HFF-Myc (cell line): ENCODE measurements around the gene ZCCHC24.

Source experiments
- DNase-seq: peaks from one replicate; pipeline ENCODE4 v3.0.0-alpha.2; 2011; ENCODE audit warnings: low read depth; ENCODE audit errors: extremely low read depth
- H3K4me3 ChIP-seq: replicated peaks from 2 replicates; pipeline ENCODE4 v1.5.1; 2011; ENCODE audit warnings: low read depth, mild to moderate bottlenecking, control low read depth, low read length
- TF ChIP-seq, protein P1 (sequence below): IDR thresholded peaks from 2 replicates; pipeline ENCODE4 v1.5.1; 2012; ENCODE audit warnings: mild to moderate bottlenecking, low read depth, low read length, control low read depth; ENCODE audit errors: missing control alignments

The ZCCHC24 gene

GRCh38 chr10:79427965-79428364 lies 17.5 kb downstream of the ZCCHC24 start:
- DNase-seq: no peak
- no peak overlapping the region for H3K4me3 ChIP-seq
- TF ChIP-seq, protein P1, sequence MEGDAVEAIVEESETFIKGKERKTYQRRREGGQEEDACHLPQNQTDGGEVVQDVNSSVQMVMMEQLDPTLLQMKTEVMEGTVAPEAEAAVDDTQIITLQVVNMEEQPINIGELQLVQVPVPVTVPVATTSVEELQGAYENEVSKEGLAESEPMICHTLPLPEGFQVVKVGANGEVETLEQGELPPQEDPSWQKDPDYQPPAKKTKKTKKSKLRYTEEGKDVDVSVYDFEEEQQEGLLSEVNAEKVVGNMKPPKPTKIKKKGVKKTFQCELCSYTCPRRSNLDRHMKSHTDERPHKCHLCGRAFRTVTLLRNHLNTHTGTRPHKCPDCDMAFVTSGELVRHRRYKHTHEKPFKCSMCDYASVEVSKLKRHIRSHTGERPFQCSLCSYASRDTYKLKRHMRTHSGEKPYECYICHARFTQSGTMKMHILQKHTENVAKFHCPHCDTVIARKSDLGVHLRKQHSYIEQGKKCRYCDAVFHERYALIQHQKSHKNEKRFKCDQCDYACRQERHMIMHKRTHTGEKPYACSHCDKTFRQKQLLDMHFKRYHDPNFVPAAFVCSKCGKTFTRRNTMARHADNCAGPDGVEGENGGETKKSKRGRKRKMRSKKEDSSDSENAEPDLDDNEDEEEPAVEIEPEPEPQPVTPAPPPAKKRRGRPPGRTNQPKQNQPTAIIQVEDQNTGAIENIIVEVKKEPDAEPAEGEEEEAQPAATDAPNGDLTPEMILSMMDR: no peak

DNA sequence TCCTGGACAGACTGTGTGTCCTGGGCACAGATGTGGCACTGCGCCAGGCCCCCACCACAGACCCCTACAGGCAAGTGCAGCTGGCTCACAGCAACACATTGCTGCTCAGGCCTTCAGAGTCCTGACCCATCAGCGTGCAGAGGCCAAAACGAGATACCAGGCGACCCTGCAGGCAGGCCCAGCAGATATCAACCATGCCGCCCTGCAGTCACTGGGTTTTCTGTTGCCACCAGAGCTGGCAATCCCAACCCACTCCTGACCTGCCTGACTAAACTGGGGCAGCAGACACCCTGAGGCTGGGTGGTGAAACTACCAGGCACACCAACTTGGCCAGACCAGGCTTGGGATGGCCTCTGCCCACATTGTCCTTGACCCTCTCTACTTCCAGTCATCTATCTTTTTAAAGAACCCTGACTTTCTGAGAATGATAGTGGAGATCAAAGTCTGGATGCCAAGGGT lies 20.3 kb downstream of the ZCCHC24 start:
- no peak overlapping the region for H3K4me3 ChIP-seq
- no peak for DNase-seq
- TF ChIP-seq, protein P1: no peak

- H3K4me3 ChIP-seq: no peak overlapping the region
- TF ChIP-seq, protein P1: no peak
- no peak for DNase-seq
Measured at GRCh38 chr10:79424221-79425073, 21.0 kb downstream of the ZCCHC24 start.

DNA sequence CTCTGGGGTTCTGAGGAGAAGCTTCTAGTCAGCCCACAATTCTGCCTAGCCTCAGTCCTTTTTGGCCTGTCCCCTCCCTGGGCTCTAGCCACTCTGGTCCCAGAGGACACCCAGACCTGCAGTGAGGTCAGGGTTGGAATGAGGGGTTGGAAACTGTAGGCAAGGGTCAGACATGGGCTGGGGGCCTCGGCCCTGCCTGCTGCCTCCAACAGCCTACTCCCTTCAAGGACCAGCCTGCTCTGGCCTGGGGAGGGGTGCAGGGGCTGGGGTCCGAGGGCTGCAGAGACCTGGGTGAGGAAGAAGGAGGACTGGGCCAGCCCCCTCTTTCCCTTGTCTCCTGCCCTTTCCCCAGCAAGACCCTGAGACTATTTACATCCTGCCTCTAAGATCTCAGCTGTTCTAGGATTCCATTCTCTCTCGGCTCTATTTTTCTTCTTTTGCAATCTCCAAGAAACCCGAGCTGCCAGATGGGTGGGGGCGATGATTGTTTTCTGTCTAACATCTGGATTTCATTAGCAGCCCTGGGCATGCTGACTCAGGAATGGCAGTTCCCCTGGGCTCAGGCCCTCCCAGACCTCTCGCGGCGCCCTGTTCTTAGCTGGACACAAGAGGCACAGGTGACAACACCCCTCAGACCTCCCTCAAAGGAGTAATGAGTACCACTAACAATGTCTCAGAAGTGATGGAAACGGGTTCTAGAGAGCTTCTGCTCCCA lies 23.1 kb downstream of the ZCCHC24 start:
- TF ChIP-seq, protein P1: no peak
- peak; percentile 91 for DNase-seq
- H3K4me3 ChIP-seq: no peak overlapping the region

- TF ChIP-seq, protein P1: no peak
- no peak overlapping the region for H3K4me3 ChIP-seq
- DNase-seq: no peak
Measured at GRCh38 chr10:79420974-79421688, 24.3 kb downstream of the ZCCHC24 start.

DNA sequence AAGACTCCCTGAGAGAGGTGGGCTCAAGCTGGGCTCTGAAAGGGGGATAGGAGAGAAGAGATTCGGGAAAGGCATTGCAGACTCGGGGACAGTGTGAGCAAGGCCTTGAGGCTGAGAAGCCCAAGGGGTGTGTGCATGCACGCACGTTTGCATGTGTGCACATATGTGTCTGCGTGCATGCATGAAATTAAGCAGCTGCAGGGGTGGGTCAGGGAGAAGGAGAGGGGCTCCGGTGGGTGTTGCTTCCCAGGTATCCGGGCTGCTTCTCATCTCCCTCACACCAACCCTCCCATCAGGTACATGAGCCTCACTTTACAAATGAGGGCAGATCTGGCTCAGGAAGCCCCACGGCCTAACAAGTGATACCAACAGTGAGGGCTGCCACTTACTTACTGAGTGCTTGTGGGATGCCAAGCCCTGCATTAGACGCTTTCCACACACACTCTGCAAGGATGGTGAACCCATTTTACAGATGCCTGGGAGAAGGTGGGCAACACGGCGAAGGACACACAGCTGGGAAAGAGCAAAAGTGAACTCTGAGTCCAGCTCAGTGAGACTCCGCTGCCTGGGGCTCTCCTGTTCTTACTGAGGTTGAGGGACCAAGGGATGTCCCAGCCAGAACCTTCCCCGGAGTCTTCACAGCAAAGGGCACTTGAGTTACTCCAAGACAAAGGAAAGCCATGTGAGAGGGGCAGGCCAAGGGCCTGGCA lies 26.4 kb downstream of the ZCCHC24 start:
- no peak overlapping the region for H3K4me3 ChIP-seq
- DNase-seq: no peak
- TF ChIP-seq, protein P1: no peak
